DLD1 (cell line): ENCODE measurements around the gene CADM1.

Source experiments
- in situ Hi-C: cut with HindIII; loops from 2 replicates; pipeline ENCODE4 v1.10.0; 2017; ENCODE audit warnings: low sequenced_read_pairs

The CADM1 gene

GRCh38 chr11:115168229-115168671 is 336.0 kb downstream of the CADM1 start:
- in situ Hi-C loops = no loop called here

- in situ Hi-C loops = no loop called here
Measured at GRCh38 chr11:115167456-115167855, 336.8 kb downstream of the CADM1 start.

GRCh38 chr11:115166820-115167219 is 337.4 kb downstream of the CADM1 start:
- in situ Hi-C loops = no loop called here

- in situ Hi-C loops = no loop called here
Measured at GRCh38 chr11:115164774-115165173, 339.4 kb downstream of the CADM1 start.

GRCh38 chr11:115162919-115163318 is 341.3 kb downstream of the CADM1 start:
- in situ Hi-C loops = no loop called here

- in situ Hi-C loops = no loop called here
Measured at GRCh38 chr11:115161876-115162275, 342.3 kb downstream of the CADM1 start.

GRCh38 chr11:115159207-115159606 is 345.0 kb downstream of the CADM1 start:
- in situ Hi-C loops = no loop called here

GRCh38 chr11:115158053-115158452 is 346.2 kb downstream of the CADM1 start:
- in situ Hi-C loops = no loop called here

- in situ Hi-C loops = no loop called here
Measured at GRCh38 chr11:115157247-115157646, 347.0 kb downstream of the CADM1 start.

GRCh38 chr11:115155978-115156377 is 348.2 kb downstream of the CADM1 start:
- in situ Hi-C loops = no loop called here

- in situ Hi-C loops = no loop called here
Measured at GRCh38 chr11:115155320-115155719, 348.9 kb downstream of the CADM1 start.

- in situ Hi-C loops = no loop called here
Measured at GRCh38 chr11:115154355-115154736, 349.9 kb downstream of the CADM1 start.

GRCh38 chr11:115153731-115154354 is 350.4 kb downstream of the CADM1 start:
- in situ Hi-C loops = no loop called here

GRCh38 chr11:115153135-115153534 is 351.1 kb downstream of the CADM1 start:
- in situ Hi-C loops = no loop called here

- in situ Hi-C loops = no loop called here
Measured at GRCh38 chr11:115151010-115151409, 353.2 kb downstream of the CADM1 start.

- in situ Hi-C loops = no loop called here
Measured at GRCh38 chr11:115148691-115149090, 355.5 kb downstream of the CADM1 start.

GRCh38 chr11:115148101-115148500 is 356.1 kb downstream of the CADM1 start:
- in situ Hi-C loops = no loop called here

GRCh38 chr11:115147243-115147807 is 356.9 kb downstream of the CADM1 start:
- in situ Hi-C loops = no loop called here

- in situ Hi-C loops = no loop called here
Measured at GRCh38 chr11:115146425-115146824, 357.8 kb downstream of the CADM1 start.

- in situ Hi-C loops = no loop called here
Measured at GRCh38 chr11:115145324-115145723, 358.9 kb downstream of the CADM1 start.

- in situ Hi-C loops = no loop called here
Measured at GRCh38 chr11:115144914-115145313, 359.3 kb downstream of the CADM1 start.

GRCh38 chr11:115144014-115144413 is 360.2 kb downstream of the CADM1 start:
- in situ Hi-C loops = no loop called here
